ENCODE results near the gene SLC2A9. TPM values are rescaled to one million over a fixed set of nuclear protein-coding genes. Genes with fewer than 3 reads are reported as not detected.

Gene SLC2A9
- total RNA-seq, 2 experiments from 2014 or later, result 0.77 to 1.6 TPM

DNA sequence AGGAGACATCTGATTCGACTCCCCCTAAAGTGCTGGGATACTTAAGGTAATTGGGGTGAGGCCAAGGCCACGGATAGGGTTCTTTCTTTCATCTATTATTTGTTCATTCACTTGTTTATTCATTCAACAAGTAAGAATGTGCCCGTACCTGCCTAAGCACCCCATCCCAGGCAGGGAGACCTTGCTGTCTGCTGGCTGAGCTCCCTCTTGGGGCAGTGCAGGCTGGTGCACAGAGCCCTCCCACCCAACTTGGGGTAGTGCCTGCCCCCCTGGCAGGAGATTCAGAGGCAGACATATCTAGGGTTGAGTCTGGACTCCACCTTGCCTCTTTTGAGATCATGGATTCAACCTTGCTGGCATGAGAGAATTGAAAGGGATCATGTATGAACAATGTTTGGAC, 144.2 kb downstream of the SLC2A9 start:
- no peak for ATAC-seq (ENCODE audit: low read depth)
- H3K27me3 Mint-ChIP-seq, result peaks cover 5% of the 10 kb centered on the region

DNA sequence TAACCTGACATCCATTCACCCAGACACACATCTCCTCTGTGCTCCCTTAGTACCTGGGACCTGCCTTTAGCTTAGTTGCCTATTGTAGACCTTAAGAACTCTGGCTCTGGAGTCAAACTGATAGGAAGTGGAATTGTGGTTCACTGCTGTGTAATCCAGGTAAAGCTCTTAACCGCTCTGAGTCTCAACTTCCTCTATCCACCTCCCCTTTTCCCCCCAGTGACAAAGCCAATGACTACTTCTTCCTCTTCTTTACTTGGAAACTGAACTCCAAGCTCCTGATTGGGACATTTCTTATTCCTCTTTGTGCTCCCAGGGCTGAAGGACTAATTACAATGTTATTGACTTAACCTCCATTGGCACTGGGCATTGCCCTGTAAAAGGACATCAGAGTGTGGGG, 145.8 kb downstream of the SLC2A9 start:
- Mint-ChIP-seq H3K9me3 (no peaks in the 10 kb centered on the region), H3K27ac (no peak overlapping the region), H3K4me1 (peaks cover 6% of the 10 kb centered on the region), H3K27me3 (peaks cover 9% of the 10 kb centered on the region), H3K4me3 (no peak overlapping the region), H3K36me3 (no peaks in the 10 kb centered on the region)
- ATAC-seq (ENCODE audit: low read depth) (no peak), DNase-seq (no peak)
- POLR2A ChIA-PET, result no interaction called here

More for the DNA sequence above, 144.2 kb downstream of the SLC2A9 start:
- Mint-ChIP-seq H3K27ac (no peak overlapping the region), H3K9me3 (no peaks in the 10 kb centered on the region), H3K36me3 (no peaks in the 10 kb centered on the region), H3K4me3 (no peak overlapping the region), H3K4me1 (peaks cover 6% of the 10 kb centered on the region)
- no peak for DNase-seq
- POLR2A ChIA-PET, result no interaction called here

DNA sequence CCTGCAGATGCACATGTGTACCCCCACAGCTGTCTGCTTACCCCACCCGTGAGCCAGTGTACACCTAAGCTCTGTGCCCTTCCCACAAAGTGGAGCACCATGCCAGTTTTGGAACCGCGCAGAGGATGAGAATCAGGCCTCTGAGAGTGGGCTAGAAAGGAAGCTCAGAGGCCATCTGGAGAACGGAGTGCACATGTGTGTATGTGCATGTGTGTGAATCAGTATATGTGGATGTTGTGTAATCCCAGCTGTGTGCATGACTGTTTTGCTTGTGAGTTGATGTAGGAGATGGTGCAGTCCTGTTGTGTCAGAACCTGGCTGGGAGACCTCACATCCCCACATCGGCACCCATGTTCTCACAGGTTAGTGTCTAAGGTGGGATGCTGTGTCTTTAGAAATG, 146.9 kb downstream of the SLC2A9 start:
- no peak overlapping the region for H3K4me3 Mint-ChIP-seq
- peaks cover 9% of the 10 kb centered on the region for H3K27me3 Mint-ChIP-seq
- no peaks in the 10 kb centered on the region for H3K36me3 Mint-ChIP-seq
- ATAC-seq (ENCODE audit: low read depth) (no peak), DNase-seq (no peak)
- H3K4me1 Mint-ChIP-seq, result peaks cover 6% of the 10 kb centered on the region
- H3K9me3 Mint-ChIP-seq, result no peaks in the 10 kb centered on the region
- POLR2A ChIA-PET, result no interaction called here
- H3K27ac Mint-ChIP-seq, result no peak overlapping the region

DNA sequence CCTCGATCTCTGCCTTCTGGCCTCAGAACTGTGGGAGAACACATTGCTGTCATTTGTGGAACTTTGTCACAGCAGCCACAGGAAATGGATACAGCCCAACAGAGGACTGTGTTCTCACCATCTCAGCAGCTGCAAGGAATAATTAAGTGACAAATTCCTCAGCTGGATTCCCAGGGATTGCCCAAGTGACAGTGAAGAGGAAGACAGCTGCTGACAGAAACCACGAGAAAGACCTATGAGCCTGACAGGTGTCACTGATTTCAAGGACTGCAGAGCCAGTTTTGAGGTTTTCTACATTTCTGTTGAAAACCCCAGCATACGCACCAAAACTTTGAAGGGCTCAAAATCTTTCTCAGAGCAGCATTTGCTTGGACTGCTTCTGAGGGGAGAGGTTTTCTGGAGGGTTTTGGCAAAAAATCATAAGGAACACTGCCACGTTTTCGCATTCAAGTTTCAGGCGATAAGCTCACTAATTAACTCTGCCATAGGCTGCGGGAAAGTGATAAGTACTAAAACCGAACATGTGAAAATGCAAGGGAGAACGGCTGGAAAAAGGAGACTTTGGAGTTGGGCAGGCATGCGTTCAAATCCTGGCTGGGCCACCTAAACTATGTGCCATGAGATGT, 151.0 kb downstream of the SLC2A9 start:
- H3K27me3 Mint-ChIP-seq, result peaks cover 11% of the 10 kb centered on the region
- H3K4me1 Mint-ChIP-seq, result no peaks in the 10 kb centered on the region
- ATAC-seq (ENCODE audit: low read depth) (no peak), DNase-seq (no peak)
- H3K36me3 Mint-ChIP-seq, result no peaks in the 10 kb centered on the region
- POLR2A ChIA-PET, result no interaction called here
- H3K9me3 Mint-ChIP-seq, result no peaks in the 10 kb centered on the region
- no peak overlapping the region for H3K27ac Mint-ChIP-seq
- H3K4me3 Mint-ChIP-seq, result no peak overlapping the region

DNA sequence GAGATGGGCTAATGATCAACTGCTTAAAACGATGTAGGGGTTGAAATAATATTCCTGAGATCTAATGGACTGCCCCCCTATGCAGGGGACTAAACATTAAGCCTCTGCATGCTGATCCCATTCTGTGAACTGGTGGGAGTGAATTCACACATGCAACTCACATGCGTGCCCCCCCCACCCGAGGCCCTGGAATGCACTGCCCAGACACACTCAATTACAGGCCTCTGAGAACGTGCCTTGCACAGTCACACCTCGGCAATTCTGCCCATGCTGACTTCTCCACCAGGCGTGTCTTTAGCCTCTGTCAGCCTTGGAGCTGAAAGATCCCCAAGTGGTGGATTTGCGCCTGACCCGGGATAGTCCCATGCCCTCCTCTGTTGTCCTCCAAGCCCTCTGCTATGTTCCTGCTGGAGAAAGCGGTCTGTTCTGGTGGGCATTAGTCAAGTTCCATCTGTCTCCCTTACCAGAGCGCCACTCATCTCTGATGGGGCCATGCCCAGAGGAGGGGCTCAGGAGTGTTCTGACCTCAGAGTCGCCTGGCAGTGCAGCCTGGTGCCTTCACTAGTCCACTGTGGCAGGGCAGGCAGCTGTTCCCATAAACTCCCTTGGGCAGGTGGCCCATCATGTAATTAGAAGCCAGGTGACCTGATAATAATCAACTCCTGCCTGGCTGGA, 153.4 kb downstream of the SLC2A9 start:
- no peak overlapping the region for H3K27ac Mint-ChIP-seq
- peaks cover 11% of the 10 kb centered on the region for H3K27me3 Mint-ChIP-seq
- no peaks in the 10 kb centered on the region for H3K36me3 Mint-ChIP-seq
- POLR2A ChIA-PET, result no interaction called here
- no peak for DNase-seq
- H3K4me3 Mint-ChIP-seq, result no peak overlapping the region
- H3K4me1 Mint-ChIP-seq, result no peaks in the 10 kb centered on the region
- ATAC-seq (ENCODE audit: low read depth), result no peak
- no peaks in the 10 kb centered on the region for H3K9me3 Mint-ChIP-seq

DNA sequence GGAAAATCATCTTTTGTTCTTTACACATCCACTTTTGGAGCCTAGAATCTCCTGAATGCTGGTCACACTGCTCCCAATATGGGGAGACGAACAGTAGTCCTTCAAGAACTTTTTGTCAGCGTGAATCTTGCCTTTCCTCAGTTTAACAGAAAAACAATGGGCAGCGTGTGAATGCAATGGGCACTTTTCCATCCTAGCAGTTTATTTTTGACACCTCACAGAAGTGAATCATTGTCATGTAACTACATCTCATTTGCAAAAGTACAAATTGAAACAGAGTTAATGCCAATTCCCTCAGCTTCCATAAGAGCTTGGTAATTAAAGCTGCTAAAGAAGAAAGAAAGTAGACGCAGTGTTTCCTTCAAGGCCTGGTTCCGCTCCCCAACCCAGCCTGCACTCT, 154.4 kb downstream of the SLC2A9 start:
- DNase-seq (no peak), ATAC-seq (ENCODE audit: low read depth) (no peak)
- no peaks in the 10 kb centered on the region for H3K36me3 Mint-ChIP-seq
- H3K9me3 Mint-ChIP-seq, result no peaks in the 10 kb centered on the region
- no peak overlapping the region for H3K4me3 Mint-ChIP-seq
- no peak overlapping the region for H3K27ac Mint-ChIP-seq
- POLR2A ChIA-PET, result no interaction called here
- H3K4me1 Mint-ChIP-seq, result no peaks in the 10 kb centered on the region
- H3K27me3 Mint-ChIP-seq, result peaks cover 12% of the 10 kb centered on the region

DNA sequence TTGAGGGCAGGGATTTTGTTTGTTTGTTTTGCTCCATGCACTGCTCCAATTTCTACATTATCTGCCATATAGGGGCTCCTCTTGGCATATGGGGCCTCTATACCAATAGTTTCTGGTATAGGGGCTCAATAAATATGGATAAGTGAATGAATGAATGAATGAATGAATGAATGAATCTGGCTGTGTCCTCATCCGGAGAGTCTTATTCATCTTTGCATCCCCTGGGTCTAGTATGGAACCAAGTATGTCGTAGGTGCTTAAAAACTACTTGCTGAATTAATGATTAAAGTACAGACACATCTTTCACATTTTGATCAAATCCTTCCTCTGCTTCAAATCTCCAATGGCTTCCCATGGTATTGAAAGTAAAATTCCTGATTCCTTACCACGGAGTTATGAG, 159.7 kb downstream of the SLC2A9 start:
- no peaks in the 10 kb centered on the region for H3K36me3 Mint-ChIP-seq
- POLR2A ChIA-PET, result no interaction called here
- no peak for ATAC-seq (ENCODE audit: low read depth)
- DNase-seq, result no peak
- peaks cover 4% of the 10 kb centered on the region for H3K27me3 Mint-ChIP-seq
- no peaks in the 10 kb centered on the region for H3K4me1 Mint-ChIP-seq
- no peak overlapping the region for H3K4me3 Mint-ChIP-seq
- no peaks in the 10 kb centered on the region for H3K9me3 Mint-ChIP-seq
- no peak overlapping the region for H3K27ac Mint-ChIP-seq

DNA sequence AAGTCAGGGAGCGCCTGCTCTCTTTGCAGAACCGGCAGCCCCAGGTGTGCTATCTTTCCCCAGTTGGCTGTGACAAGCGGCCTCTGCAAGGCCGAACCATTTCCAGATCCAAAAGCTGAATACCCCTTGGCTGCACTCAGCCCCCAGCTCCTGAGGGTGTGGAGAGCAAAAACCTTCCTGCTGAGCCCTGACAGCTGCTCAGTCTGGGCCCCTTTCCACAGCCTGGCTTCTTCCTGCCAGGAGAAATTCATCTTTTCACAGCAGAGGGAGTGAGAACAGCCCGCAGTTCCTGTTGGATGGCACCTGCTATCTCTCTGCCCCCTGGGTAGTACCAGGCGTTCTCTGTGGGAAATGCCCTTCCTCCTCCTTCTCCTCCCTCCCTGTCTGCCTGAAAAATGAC, 161.5 kb downstream of the SLC2A9 start:
- no peak for DNase-seq
- POLR2A ChIA-PET, result no interaction called here
- Mint-ChIP-seq H3K27ac (no peak overlapping the region), H3K27me3 (peaks cover 3% of the 10 kb centered on the region), H3K9me3 (no peaks in the 10 kb centered on the region), H3K4me1 (no peaks in the 10 kb centered on the region), H3K4me3 (no peak overlapping the region), H3K36me3 (no peaks in the 10 kb centered on the region)
- ATAC-seq (ENCODE audit: low read depth), result no peak

DNA sequence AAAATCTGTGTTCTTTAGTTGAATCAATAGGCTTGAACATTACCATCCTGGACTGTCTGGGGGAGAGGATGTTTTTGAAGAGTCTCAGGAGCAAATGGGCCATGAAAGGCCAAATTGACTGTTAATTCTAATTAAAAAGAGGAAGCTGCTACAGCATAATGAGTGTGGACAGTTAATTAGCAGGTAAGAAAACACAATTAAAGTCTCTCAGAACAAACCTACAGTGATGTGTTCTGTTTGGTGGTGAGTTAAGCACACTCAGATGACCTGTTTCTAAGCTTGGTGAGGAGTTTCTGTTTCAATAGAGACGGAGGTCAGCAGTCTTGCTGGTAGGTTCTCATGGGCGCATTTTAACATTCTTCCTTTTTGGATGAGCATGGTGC, 171.8 kb downstream of the SLC2A9 start:
- Mint-ChIP-seq H3K36me3 (no peaks in the 10 kb centered on the region), H3K4me1 (no peaks in the 10 kb centered on the region), H3K9me3 (peaks cover 5% of the 10 kb centered on the region), H3K27ac (no peak overlapping the region), H3K4me3 (no peak overlapping the region), H3K27me3 (peaks cover 16% of the 10 kb centered on the region)
- POLR2A ChIA-PET, result no interaction called here
- DNase-seq (no peak), ATAC-seq (ENCODE audit: low read depth) (no peak)

DNA sequence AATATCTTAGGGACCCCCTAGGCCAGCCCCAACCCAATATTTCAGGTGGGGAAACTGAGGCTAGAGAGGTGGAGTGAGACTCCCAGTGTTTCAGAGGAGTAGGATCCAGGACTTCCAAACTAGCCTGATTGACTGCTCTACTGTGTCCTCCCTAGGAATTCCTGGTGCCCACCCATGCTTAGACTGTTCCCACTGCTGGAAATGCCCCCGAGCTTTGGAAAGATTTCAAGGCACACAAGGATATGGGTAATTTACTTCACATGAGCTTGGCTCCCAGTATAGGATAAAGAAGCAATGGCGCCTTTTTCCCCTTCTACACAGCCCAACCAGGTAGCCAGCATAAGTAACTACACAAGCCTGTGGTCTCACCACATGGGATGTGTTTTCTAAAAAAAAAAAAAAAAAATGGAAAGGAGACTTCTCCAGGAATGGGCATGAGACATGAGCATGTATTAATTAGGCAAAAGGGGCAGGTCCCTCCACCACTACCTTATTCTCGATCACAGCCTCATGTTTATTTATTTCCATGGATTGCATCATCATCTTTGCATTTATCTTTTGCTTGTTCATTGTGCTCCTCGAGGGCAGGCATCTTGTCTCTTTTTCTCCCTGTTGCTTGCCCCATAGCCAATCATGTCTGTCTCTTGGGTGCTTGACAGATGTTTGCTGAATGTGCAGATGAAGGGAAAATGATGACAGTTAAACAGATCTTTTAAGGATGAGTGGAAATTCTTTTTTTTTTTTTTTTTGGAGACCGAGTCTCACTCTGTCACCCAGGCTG, 173.1 kb downstream of the SLC2A9 start:
- no peak overlapping the region for H3K27ac Mint-ChIP-seq
- DNase-seq (no peak), ATAC-seq (ENCODE audit: low read depth) (no peak)
- no peak overlapping the region for H3K4me3 Mint-ChIP-seq
- no peaks in the 10 kb centered on the region for H3K4me1 Mint-ChIP-seq
- H3K9me3 Mint-ChIP-seq, result no peaks in the 10 kb centered on the region
- POLR2A ChIA-PET, result no interaction called here
- peaks cover 14% of the 10 kb centered on the region for H3K27me3 Mint-ChIP-seq
- no peaks in the 10 kb centered on the region for H3K36me3 Mint-ChIP-seq

DNA sequence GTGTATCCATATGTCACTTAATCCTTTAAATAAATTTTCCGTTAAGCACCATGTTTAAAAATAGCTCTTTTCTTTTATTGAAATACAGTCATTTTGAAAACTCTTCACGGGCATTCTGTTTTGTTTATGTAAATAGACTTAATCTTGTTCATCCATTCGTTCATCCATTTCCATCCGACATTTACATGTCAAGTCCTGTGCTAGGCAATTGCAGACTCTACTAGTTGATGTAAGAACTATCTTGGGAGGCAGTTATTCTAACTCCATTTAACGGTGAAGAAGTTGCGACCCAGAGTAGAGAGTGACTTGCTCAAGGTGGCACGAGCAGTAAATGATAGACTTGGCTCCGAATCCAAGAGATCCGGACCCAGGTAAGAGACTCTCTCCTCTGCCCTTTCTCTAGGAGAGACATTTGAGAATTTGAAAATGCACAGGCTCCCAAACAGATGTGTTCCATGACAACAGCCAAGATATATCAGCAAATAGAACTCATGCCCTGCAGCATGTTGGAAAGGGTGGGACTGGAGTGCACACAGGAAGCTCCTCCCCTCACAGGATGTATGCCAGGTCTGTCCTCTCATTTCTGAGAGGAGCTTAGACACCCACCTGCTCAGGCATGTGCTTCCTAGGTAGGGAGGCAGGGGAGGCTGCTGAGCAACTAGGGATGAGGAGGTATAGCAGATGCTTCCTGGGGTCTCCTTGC, 175.4 kb downstream of the SLC2A9 start:
- ATAC-seq (ENCODE audit: low read depth), result no peak
- H3K36me3 Mint-ChIP-seq, result no peaks in the 10 kb centered on the region
- no peak overlapping the region for H3K27ac Mint-ChIP-seq
- H3K9me3 Mint-ChIP-seq, result peaks cover 6% of the 10 kb centered on the region
- POLR2A ChIA-PET, result no interaction called here
- H3K4me1 Mint-ChIP-seq, result no peaks in the 10 kb centered on the region
- no peak overlapping the region for H3K4me3 Mint-ChIP-seq
- H3K27me3 Mint-ChIP-seq, result peaks cover 22% of the 10 kb centered on the region
- no peak for DNase-seq

DNA sequence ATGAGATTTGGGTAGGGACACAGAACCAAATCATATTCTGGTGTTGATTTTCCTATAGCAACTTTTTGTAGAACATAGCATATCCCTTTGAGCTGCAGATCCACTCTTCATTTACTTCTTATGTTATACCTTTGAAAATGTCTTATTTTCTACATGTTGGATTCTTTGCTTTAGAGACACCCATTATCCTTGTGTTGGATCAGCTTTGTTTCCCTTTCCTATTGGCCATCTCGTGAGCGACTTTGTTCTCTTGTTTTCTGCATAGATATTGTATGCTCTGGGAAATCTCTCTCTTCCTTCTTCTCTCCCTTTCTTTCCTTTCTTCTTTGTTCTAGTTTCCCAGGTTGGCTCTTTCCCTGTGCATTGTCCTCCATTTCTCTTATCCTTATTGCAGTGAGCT, 180.2 kb downstream of the SLC2A9 start:
- peaks cover 34% of the 10 kb centered on the region for H3K27me3 Mint-ChIP-seq
- ATAC-seq (ENCODE audit: low read depth), result no peak
- POLR2A ChIA-PET, result no interaction called here
- no peak for DNase-seq
- H3K27ac Mint-ChIP-seq, result no peak overlapping the region
- no peaks in the 10 kb centered on the region for H3K36me3 Mint-ChIP-seq
- peaks cover 8% of the 10 kb centered on the region for H3K9me3 Mint-ChIP-seq
- H3K4me3 Mint-ChIP-seq, result no peak overlapping the region
- H3K4me1 Mint-ChIP-seq, result no peaks in the 10 kb centered on the region

DNA sequence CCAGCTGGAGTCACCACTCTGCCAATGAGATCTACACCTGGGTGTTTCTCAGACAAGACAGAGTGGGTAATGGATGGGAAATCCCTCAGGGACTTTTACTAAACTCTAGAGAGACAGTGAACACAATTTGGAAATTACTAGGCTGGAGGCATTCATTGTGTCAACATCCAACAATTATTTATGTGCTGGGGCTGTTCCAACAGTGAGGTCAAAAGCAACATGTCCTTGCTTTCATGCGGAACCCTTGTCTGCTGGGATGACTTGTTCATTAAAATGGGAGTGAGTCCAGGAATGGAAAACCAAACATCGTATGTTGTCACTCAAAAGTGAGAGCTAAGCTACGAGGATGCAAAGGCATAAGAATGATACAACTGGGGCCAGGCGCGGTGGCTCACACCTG, 185.9 kb downstream of the SLC2A9 start:
- peaks cover 2% of the 10 kb centered on the region for H3K9me3 Mint-ChIP-seq
- POLR2A ChIA-PET, result no interaction called here
- no peak overlapping the region for H3K4me3 Mint-ChIP-seq
- no peak for ATAC-seq (ENCODE audit: low read depth)
- no peak for DNase-seq
- H3K4me1 Mint-ChIP-seq, result no peaks in the 10 kb centered on the region
- H3K27ac Mint-ChIP-seq, result no peak overlapping the region
- peaks cover 26% of the 10 kb centered on the region for H3K27me3 Mint-ChIP-seq
- H3K36me3 Mint-ChIP-seq, result no peaks in the 10 kb centered on the region

DNA sequence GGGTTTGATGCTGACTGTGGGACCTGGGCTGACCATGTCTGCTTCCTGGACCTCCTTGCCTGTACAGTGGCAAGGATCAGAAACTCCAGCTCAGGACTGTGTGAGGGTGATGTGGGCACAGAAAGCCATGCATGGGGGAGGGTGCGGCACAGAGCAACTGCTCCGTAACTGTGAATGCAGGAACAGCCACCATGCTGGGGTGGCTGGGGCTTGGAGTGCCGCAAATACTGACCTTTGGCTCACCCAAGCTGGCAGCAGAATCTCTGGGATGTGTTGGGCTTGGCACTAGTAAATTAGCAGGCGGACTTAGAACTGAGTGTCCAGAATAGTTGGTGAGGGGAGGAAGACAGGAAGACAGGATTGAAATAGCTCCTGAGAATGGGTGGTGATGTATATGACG, 187.9 kb downstream of the SLC2A9 start:
- POLR2A ChIA-PET, result no interaction called here
- no peaks in the 10 kb centered on the region for H3K4me1 Mint-ChIP-seq
- no peak overlapping the region for H3K27ac Mint-ChIP-seq
- DNase-seq (no peak), ATAC-seq (ENCODE audit: low read depth) (no peak)
- no peaks in the 10 kb centered on the region for H3K9me3 Mint-ChIP-seq
- no peaks in the 10 kb centered on the region for H3K36me3 Mint-ChIP-seq
- H3K27me3 Mint-ChIP-seq, result peaks cover 24% of the 10 kb centered on the region
- H3K4me3 Mint-ChIP-seq, result no peak overlapping the region
